Omental fat pad (tissue), 4 donors: Measurements from ENCODE around the gene TNIK. TPM values are rescaled to one million over a fixed set of nuclear protein-coding genes. Genes with fewer than 3 reads are reported as not detected.

Experiments used
- ATAC-seq: fragments of 150-250 bp; one replicate; pipeline ENCODE4 v1.9.1; 2016; ENCODE audit warnings: mild to moderate bottlenecking, moderate library complexity; ENCODE audit not compliant: low FRiP score
- DNase-seq: peaks from one replicate; pipeline ENCODE4 v3.0.0-alpha.2; 2019; ENCODE audit warnings: low spot score
- total RNA-seq, 4 donors: library from RNA; depleted of rRNA; stranded (reverse); fragments of >200 nt; gene quantifications; one replicate each; pipeline ENCODE4 v1.1.0, GENCODE V29; 2016
- TF ChIP-seq, protein P1 (sequence below), 3 donors: fragments of 450-650 bp; IDR thresholded peaks; one replicate each; pipeline ENCODE4 v1.5.1; 2016 to 2017; ENCODE audit warnings: antibody characterized with exemption in 3 of 3, mild to moderate bottlenecking in 3 of 3, moderate library complexity in 2 of 3

TNIK gene
- total RNA-seq, 4 donors from 2014 or later, result 3.9 to 12.8 (median 6.5) TPM

GRCh38 chr3:171301998-171302397 lies 158.2 kb downstream of the TNIK start:
- DNase-seq, result no peak
- no peak for ATAC-seq
- TF ChIP-seq, protein P1, sequence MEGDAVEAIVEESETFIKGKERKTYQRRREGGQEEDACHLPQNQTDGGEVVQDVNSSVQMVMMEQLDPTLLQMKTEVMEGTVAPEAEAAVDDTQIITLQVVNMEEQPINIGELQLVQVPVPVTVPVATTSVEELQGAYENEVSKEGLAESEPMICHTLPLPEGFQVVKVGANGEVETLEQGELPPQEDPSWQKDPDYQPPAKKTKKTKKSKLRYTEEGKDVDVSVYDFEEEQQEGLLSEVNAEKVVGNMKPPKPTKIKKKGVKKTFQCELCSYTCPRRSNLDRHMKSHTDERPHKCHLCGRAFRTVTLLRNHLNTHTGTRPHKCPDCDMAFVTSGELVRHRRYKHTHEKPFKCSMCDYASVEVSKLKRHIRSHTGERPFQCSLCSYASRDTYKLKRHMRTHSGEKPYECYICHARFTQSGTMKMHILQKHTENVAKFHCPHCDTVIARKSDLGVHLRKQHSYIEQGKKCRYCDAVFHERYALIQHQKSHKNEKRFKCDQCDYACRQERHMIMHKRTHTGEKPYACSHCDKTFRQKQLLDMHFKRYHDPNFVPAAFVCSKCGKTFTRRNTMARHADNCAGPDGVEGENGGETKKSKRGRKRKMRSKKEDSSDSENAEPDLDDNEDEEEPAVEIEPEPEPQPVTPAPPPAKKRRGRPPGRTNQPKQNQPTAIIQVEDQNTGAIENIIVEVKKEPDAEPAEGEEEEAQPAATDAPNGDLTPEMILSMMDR (IDR thresholded peaks at IDR 0.05), result no peak

- no peak for ATAC-seq
- TF ChIP-seq, protein P1 (IDR thresholded peaks at IDR 0.05), result no peak
Observed at GRCh38 chr3:171301002-171301401, 159.2 kb downstream of the TNIK start.

GRCh38 chr3:171297951-171298350 lies 162.3 kb downstream of the TNIK start:
- TF ChIP-seq, protein P1 (IDR thresholded peaks at IDR 0.05), result no peak
- ATAC-seq, result no peak

More at GRCh38 chr3:171301002-171301401, 159.2 kb downstream of the TNIK start:
- DNase-seq, result no peak

DNA sequence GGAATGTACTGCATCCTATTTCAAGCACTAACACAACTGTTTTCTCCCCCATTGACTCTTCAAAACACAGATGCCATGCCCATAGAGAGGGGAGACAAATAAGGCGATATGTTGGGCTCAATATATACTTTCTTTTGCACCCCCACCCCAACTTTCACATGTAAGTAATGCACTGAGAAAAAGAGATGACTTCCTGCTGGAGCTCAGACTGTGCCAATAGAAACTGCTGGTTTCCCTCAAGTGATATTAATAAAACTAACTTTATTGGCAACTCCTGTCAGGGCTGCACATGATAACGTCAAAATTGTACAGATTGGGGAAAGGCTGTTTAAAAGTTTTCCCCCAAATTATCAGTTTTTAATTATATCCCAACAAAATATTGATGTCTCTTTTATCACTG lies 163.0 kb downstream of the TNIK start:
- TF ChIP-seq, protein P1 (IDR thresholded peaks at IDR 0.05), result no peak
- DNase-seq, result no peak
- ATAC-seq, result no peak

More at GRCh38 chr3:171297951-171298350, 162.3 kb downstream of the TNIK start:
- DNase-seq, result no peak

- ATAC-seq, result peak; percentile 59
- TF ChIP-seq, protein P1 (IDR thresholded peaks at IDR 0.05), result no peak
Observed at GRCh38 chr3:171295484-171296373, 164.5 kb downstream of the TNIK start.

DNA sequence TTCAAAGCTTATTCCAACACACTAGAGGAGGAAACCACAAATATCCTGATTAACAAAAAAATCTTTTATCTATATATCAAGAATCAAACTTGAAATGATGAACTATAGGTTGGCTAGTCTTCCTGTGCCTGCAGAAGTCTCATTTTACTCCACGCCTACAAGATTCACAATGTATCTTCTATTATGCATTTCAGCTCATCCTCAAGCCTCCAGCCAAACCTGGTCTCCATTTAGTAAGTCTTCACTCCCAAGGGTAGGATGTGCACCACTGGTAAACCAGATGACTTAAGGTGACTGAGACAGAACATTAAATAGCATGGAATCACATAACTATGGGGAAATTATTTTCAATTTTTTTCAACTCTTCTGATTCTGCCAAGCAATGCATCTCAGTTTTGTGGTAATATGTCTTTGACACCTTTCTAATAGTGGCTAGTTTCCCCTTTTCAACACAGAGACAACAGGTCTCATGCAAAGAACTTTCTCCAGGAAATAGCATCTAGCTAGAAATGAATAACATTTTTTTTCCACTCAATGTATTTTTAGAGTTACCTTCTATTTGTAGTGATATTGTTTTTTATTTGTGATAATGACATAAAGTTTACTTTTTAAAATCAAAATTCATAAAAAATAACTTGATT lies 166.9 kb downstream of the TNIK start:
- TF ChIP-seq, protein P1 (IDR thresholded peaks at IDR 0.05), result no peak
- DNase-seq (no peak), ATAC-seq (no peak)

More at GRCh38 chr3:171295484-171296373, 164.5 kb downstream of the TNIK start:
- no peak for DNase-seq
